GM23338 (cell line): Measurements from ENCODE around the gene RGS3.

Experiments
- CREB1 ChIP-seq: fragments of 250-450 bp; sonication (Bioruptor Pico); IDR thresholded peaks from 2 replicates; pipeline ENCODE4 v1.5.0; 2020; ENCODE audit warnings: low read depth, mild to moderate bottlenecking, moderate library complexity
- CTCF ChIP-seq, 2 experiments: fragments of 200-600 bp in 1 of 2; sonication (generic) in 1 of 2; conservative IDR thresholded peaks; 2 replicates each; pipeline versions ENCODE4 v1.5.1 to v1.6.1; 2016 to 2017; ENCODE audit warnings: antibody characterized with exemption in 2 of 2, low read depth in 2 of 2, mild to moderate bottlenecking in 2 of 2, moderate library complexity in 1 of 2
- EZH2phosphoT487 ChIP-seq: fragments of 200-600 bp; sonication (generic); IDR thresholded peaks from one replicate; pipeline ENCODE4 v1.8.1; 2018; ENCODE audit warnings: antibody characterized with exemption; ENCODE audit not compliant: unreplicated experiment
- JUNB ChIP-seq: IDR thresholded peaks from one replicate; pipeline ENCODE4 v1.6.1; 2016; ENCODE audit warnings: antibody characterized with exemption; ENCODE audit not compliant: unreplicated experiment
- POLR2AphosphoS5 ChIP-seq: IDR thresholded peaks from 2 replicates; pipeline ENCODE4 v1.6.1; 2016; ENCODE audit warnings: antibody characterized with exemption, low read depth
- REST ChIP-seq: IDR thresholded peaks from one replicate; pipeline ENCODE4 v1.6.1; 2018; ENCODE audit warnings: antibody characterized with exemption; ENCODE audit not compliant: unreplicated experiment
- STAT1 ChIP-seq: IDR thresholded peaks from one replicate; pipeline ENCODE4 v1.6.1; 2016; ENCODE audit warnings: antibody characterized with exemption; ENCODE audit not compliant: unreplicated experiment

- TF ChIP-seq CTCF (conservative IDR thresholded peaks at IDR 0.05; ENCODE audit: low read depth in 2 of 2) (no peak), JUNB (no peak), POLR2AphosphoS5 (no peak), EZH2phosphoT487 (no peak), REST (no peak), STAT1 (no peak), CREB1 (CRISPR knock-in tag) (no peak)
These were observed 171.3 kb downstream of the RGS3 start for GRCh38 chr9:113634596-113635515.
